ENCODE measurements around the gene USP35.
"Not testable (repeated sequence)": the region's sequence is repeated elsewhere in the genome, so short reads cannot be mapped to it uniquely, and the experiment has no call there.

Gene USP35

DNA sequence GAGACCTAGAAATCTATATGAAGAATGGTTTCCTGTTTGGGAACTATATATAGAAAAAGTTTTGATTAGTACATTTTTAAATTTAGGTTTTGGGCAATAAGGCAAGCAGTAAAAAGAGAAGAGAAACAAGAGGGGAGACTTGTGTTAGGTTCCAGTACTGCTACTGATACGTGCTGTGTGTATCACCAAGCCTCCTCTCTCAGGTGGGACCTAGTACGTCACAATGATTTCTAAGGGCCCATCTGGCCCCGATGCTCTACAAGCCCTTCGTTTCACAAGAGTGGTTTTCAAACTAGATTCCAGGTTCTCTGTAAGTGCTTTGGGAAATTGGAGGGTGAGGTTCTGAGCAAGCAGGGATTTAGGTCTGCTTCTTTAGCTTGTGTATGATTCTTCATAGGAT lies 39.2 kb downstream of the USP35 start:
- Histone ChIP-seq H3K4me3 (ENCODE audit: low read length) (no peak overlapping the region), H2AFZ (ENCODE audit: low read depth, low read length) (no peak overlapping the region), H3K4me1 (ENCODE audit: insufficient read depth, low read length) (no peaks in the 10 kb centered on the region), H3K36me3 (ENCODE audit: insufficient read depth, low read length) (peaks cover 41% of the 10 kb centered on the region), H3K9me3 (ENCODE audit: low read length) (no peaks in the 10 kb centered on the region), H3K27me3 (ENCODE audit: insufficient read depth, low read length) (no peaks in the 10 kb centered on the region)

- Histone ChIP-seq H3K4me3 (ENCODE audit: low read length) (no peak overlapping the region), H2AFZ (ENCODE audit: low read depth, low read length) (no peak overlapping the region)
Observed at GRCh38 chr11:78228467-78228866, 39.7 kb downstream of the USP35 start.

GRCh38 chr11:78229106-78229505 lies 40.4 kb downstream of the USP35 start:
- no peak overlapping the region for H3K4me3 ChIP-seq (ENCODE audit: low read length)
- no peaks in the 10 kb centered on the region for H3K4me1 ChIP-seq (ENCODE audit: insufficient read depth, low read length)
- no peaks in the 10 kb centered on the region for H3K9me3 ChIP-seq (ENCODE audit: low read length)
- peaks cover 32% of the 10 kb centered on the region for H3K36me3 ChIP-seq (ENCODE audit: insufficient read depth, low read length)
- no peaks in the 10 kb centered on the region for H3K27me3 ChIP-seq (ENCODE audit: insufficient read depth, low read length)
- no peak overlapping the region for H2AFZ ChIP-seq (ENCODE audit: low read depth, low read length)

More at GRCh38 chr11:78228467-78228866, 39.7 kb downstream of the USP35 start:
- H3K36me3 ChIP-seq (ENCODE audit: insufficient read depth, low read length), result peaks cover 37% of the 10 kb centered on the region
- no peaks in the 10 kb centered on the region for H3K4me1 ChIP-seq (ENCODE audit: insufficient read depth, low read length)
- H3K27me3 ChIP-seq (ENCODE audit: insufficient read depth, low read length), result no peaks in the 10 kb centered on the region
- H3K9me3 ChIP-seq (ENCODE audit: low read length), result no peaks in the 10 kb centered on the region

DNA sequence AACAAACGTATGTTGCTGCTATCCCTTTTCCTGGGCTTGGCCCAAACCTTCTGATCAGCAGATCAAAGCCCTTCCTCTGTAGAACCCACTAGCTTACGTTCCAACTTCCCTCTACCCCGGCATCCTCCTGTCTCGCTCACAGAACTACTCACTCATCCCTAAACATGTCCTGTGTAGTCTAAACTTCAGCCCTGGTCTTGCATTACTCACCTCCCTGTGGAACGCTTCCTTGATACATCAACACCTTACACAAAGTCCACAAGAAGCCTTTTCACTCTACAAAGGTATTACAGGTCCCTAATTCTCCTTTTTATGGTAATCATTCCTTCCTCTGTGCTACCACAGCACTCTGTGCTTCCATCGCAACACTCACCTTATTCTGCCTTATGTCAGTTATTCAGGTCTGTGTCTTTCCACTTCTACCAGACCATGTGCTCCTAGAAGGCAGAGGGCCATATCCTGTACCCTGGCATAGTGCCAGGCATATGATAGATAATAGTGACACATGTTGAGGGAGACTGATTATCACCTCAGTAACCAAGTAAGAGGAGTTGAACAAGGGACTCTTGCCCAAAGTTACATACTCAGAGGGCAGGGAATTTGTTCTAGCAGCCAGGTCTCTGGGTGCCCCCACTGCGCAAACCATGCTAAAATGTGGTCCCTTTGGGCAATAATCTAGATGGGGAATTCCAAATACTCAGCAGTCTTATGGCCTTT lies 41.6 kb downstream of the USP35 start:
- Histone ChIP-seq H3K4me3 (ENCODE audit: low read length) (no peak overlapping the region), H3K9me3 (ENCODE audit: low read length) (no peaks in the 10 kb centered on the region), H3K27me3 (ENCODE audit: insufficient read depth, low read length) (no peaks in the 10 kb centered on the region), H2AFZ (ENCODE audit: low read depth, low read length) (no peak overlapping the region), H3K4me1 (ENCODE audit: insufficient read depth, low read length) (no peaks in the 10 kb centered on the region), H3K36me3 (ENCODE audit: insufficient read depth, low read length) (peaks cover 20% of the 10 kb centered on the region)

- H3K36me3 ChIP-seq (ENCODE audit: insufficient read depth, low read length), result peaks cover 7% of the 10 kb centered on the region
- no peak overlapping the region for H2AFZ ChIP-seq (ENCODE audit: low read depth, low read length)
- no peaks in the 10 kb centered on the region for H3K4me1 ChIP-seq (ENCODE audit: insufficient read depth, low read length)
- no peak overlapping the region for H3K4me3 ChIP-seq (ENCODE audit: low read length)
- no peaks in the 10 kb centered on the region for H3K27me3 ChIP-seq (ENCODE audit: insufficient read depth, low read length)
- H3K9me3 ChIP-seq (ENCODE audit: low read length), result no peaks in the 10 kb centered on the region
Observed at GRCh38 chr11:78231962-78232501, 43.3 kb downstream of the USP35 start.

- H3K4me1 ChIP-seq (ENCODE audit: insufficient read depth, low read length); H3K4me3 ChIP-seq (ENCODE audit: low read length); H3K36me3 ChIP-seq (ENCODE audit: insufficient read depth, low read length); H3K27me3 ChIP-seq (ENCODE audit: insufficient read depth, low read length); H3K9me3 ChIP-seq (ENCODE audit: low read length); H2AFZ ChIP-seq (ENCODE audit: low read depth, low read length): not testable (repeated sequence)
Observed at GRCh38 chr11:78233046-78233445, 44.3 kb downstream of the USP35 start.

- Histone ChIP-seq H3K9me3 (ENCODE audit: low read length) (peaks cover 4% of the 10 kb centered on the region), H2AFZ (ENCODE audit: low read depth, low read length) (no peak overlapping the region), H3K4me1 (ENCODE audit: insufficient read depth, low read length) (no peaks in the 10 kb centered on the region), H3K36me3 (ENCODE audit: insufficient read depth, low read length) (peaks cover 4% of the 10 kb centered on the region), H3K27me3 (ENCODE audit: insufficient read depth, low read length) (no peaks in the 10 kb centered on the region), H3K4me3 (ENCODE audit: low read length) (no peak overlapping the region)
Observed at GRCh38 chr11:78234006-78234405, 45.3 kb downstream of the USP35 start.

DNA sequence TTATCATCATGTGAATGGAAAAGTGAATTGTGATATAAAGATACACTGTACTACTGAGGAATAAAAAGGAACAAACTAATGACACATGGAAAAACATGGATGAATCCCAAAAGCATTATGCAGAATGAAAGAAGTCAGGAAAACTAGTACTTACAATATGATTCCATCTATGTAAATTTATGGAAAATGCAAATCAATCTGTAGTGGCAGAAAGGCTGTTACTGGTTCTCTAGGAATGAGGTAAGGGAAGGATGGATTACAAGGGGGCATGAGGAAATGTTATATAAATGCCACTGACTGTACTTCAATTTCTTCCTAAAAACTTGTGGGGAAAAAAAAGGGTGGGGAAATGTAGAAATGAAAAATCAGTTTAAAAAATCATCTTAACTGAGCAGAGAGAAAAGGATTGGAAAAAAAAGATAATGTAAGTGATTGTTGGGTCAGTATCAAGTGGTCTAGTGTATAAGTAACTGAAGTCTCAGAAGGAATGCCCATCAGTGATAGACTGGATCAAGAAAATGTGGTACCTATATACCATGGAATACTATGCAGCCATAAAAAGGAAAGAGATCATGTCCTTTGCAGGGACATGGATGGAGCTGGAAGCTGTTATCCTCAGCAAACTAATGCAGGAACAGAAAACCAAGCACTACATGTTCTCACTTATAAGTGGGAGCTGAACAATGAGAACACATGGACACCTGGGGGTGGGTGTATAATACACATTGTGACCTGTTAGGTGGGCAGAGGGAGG lies 48.8 kb downstream of the USP35 start:
- peaks cover 7% of the 10 kb centered on the region for H3K36me3 ChIP-seq (ENCODE audit: insufficient read depth, low read length)
- H3K4me1 ChIP-seq (ENCODE audit: insufficient read depth, low read length), result no peaks in the 10 kb centered on the region
- H3K27me3 ChIP-seq (ENCODE audit: insufficient read depth, low read length), result no peaks in the 10 kb centered on the region
- peaks cover 16% of the 10 kb centered on the region for H3K9me3 ChIP-seq (ENCODE audit: low read length)
- no peak overlapping the region for H3K4me3 ChIP-seq (ENCODE audit: low read length)
- no peak overlapping the region for H2AFZ ChIP-seq (ENCODE audit: low read depth, low read length)

DNA sequence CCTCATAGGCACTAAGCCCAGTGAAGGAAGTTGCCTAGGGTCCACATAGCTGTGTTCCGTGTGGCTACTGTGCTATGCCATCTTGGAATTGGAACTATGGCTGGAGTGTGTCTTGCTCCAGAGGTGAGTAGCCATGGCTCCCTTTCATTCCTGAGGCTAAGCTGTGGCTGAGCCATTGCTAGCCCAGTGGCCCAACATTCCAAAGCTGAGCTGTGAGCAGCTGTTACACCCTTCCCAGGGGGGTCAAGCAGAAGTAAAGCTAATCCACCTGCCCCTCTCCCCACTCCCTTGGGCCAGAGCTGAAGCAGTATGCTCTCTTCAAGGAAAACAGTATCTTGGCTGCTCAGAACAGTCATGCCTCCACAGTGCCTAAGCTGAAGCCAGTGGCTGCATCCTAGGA lies 51.1 kb downstream of the USP35 start:
- Histone ChIP-seq H3K4me1 (ENCODE audit: insufficient read depth, low read length) (no peaks in the 10 kb centered on the region), H2AFZ (ENCODE audit: low read depth, low read length) (no peak overlapping the region), H3K27me3 (ENCODE audit: insufficient read depth, low read length) (no peaks in the 10 kb centered on the region), H3K36me3 (ENCODE audit: insufficient read depth, low read length) (peaks cover 6% of the 10 kb centered on the region), H3K9me3 (ENCODE audit: low read length) (peaks cover 16% of the 10 kb centered on the region), H3K4me3 (ENCODE audit: low read length) (no peak overlapping the region)

DNA sequence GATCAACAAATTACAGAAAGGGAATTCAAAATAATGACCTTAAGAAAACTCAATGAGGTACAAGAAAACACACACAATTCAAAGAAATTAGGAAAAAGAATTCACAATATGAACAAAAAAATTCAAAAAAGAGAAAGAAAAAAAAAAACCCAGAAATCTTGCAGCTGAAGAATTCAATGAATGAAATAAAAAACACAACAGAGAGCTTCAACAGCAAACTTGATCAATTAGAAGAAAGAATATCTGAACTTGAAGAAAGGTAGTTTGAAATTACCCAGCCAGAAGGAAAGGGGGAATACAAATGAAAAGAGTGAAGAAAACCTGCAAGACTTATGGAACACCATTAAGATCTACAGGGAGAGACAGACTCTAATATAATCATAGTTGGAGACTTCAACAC lies 52.8 kb downstream of the USP35 start:
- Histone ChIP-seq H3K4me3 (ENCODE audit: low read length) (no peak overlapping the region), H3K9me3 (ENCODE audit: low read length) (peaks cover 16% of the 10 kb centered on the region), H3K4me1 (ENCODE audit: insufficient read depth, low read length) (no peaks in the 10 kb centered on the region), H3K27me3 (ENCODE audit: insufficient read depth, low read length) (no peaks in the 10 kb centered on the region), H3K36me3 (ENCODE audit: insufficient read depth, low read length) (peaks cover 9% of the 10 kb centered on the region), H2AFZ (ENCODE audit: low read depth, low read length) (no peak overlapping the region)

DNA sequence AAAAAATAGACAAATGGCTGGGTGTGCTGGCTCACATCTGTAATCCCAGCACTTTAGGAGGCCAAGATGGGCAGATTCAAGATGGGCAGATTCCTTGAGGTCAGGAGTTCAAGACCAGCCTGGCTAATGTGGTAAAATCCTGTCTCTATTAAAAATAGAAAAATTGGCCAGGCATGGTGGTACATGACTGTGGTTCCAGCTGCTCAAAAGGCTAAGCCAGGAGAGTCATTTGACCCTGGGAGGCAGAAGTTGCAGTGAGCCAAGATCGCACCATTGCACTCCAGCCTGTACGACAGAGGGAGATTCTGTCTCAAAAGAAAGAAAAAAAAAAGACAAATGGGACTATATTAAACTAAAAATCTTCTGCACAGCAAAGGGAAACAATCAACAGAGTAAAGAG lies 55.4 kb downstream of the USP35 start:
- Histone ChIP-seq H3K9me3 (ENCODE audit: low read length) (peaks cover 15% of the 10 kb centered on the region), H2AFZ (ENCODE audit: low read depth, low read length) (no peak overlapping the region), H3K36me3 (ENCODE audit: insufficient read depth, low read length) (peaks cover 33% of the 10 kb centered on the region), H3K4me1 (ENCODE audit: insufficient read depth, low read length) (no peaks in the 10 kb centered on the region), H3K27me3 (ENCODE audit: insufficient read depth, low read length) (no peaks in the 10 kb centered on the region), H3K4me3 (ENCODE audit: low read length) (no peak overlapping the region)

DNA sequence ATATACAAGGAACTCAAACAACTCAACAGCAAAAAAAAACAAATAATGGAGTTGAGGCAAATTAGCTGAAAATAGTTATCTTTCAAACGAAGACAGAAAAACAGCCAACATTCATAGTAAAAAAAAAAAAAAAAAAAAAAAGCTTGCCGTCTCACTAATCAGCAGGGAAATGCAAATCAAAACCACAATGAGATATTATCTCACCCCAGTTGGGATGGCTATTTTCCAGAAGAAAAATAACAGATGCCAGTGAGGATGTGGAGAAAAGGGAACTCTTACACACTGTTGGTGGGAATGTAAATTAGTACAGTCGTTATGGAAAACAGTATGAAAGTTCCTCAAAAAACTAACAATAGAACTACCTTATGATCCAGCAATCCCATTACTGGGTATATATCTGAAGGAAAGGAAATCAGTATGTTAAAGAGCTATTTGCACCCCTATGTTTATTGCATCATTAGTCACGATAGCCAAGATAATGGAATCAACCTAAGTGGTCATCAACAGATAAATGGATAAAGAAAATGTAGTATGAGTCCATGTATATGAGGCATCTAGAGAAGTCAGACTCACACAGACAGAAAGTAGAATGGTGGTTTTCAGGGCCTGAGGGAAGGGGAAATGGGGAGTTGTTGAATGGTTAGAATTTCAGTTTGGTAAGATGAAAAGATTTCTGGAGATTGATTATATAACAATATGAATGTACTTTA lies 56.0 kb downstream of the USP35 start:
- no peaks in the 10 kb centered on the region for H3K4me1 ChIP-seq (ENCODE audit: insufficient read depth, low read length)
- peaks cover 12% of the 10 kb centered on the region for H3K9me3 ChIP-seq (ENCODE audit: low read length)
- no peak overlapping the region for H3K4me3 ChIP-seq (ENCODE audit: low read length)
- no peak overlapping the region for H2AFZ ChIP-seq (ENCODE audit: low read depth, low read length)
- H3K27me3 ChIP-seq (ENCODE audit: insufficient read depth, low read length), result no peaks in the 10 kb centered on the region
- peaks cover 39% of the 10 kb centered on the region for H3K36me3 ChIP-seq (ENCODE audit: insufficient read depth, low read length)

DNA sequence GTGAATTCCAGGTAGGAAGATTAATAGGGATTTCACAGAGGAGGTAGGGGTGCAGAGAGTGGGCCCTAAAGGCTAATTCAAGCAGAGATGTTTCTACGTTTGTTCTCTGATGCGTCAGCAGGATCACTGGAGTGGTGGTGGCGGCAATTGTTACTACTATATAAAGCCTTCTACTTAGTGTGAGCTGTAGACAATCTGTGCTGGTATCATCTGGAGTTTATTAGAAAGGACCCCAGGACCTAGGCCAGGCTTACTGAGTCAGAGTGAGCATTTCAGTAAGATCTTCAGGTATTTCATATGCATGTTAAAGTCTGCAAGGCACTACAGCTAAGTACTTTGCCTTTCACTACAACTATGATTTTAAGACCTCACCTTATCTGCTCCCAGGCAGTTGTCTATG lies 59.5 kb downstream of the USP35 start:
- H3K27me3 ChIP-seq (ENCODE audit: insufficient read depth, low read length), result no peaks in the 10 kb centered on the region
- peaks cover 44% of the 10 kb centered on the region for H3K36me3 ChIP-seq (ENCODE audit: insufficient read depth, low read length)
- no peaks in the 10 kb centered on the region for H3K4me1 ChIP-seq (ENCODE audit: insufficient read depth, low read length)
- H3K4me3 ChIP-seq (ENCODE audit: low read length), result no peak overlapping the region
- peaks cover 2% of the 10 kb centered on the region for H3K9me3 ChIP-seq (ENCODE audit: low read length)
- H2AFZ ChIP-seq (ENCODE audit: low read depth, low read length), result no peak overlapping the region

All from neuron (in vitro differentiated cells).